Right atrium auricular region (tissue), 2 donors: ENCODE measurements around the gene LRRC27. TPM values are rescaled to one million over a fixed set of nuclear protein-coding genes. Genes with fewer than 3 reads are reported as not detected.
A peak's percentile ranks its signal among the peaks of the same experiment; 100 is the strongest.

Experiments used
- DNase-seq: peaks from one replicate; pipeline ENCODE4 v3.0.0-alpha.2; 2019; ENCODE audit warnings: low spot score
- H3K27ac ChIP-seq, 2 donors: fragments of 200-600 bp; sonication (generic); 1 replicate in 1 of 2; 2 replicates in 1 of 2; pipeline ENCODE4 v1.5.1; 2016 to 2019
- H3K27me3 ChIP-seq, 2 donors: fragments of 200-600 bp; sonication (generic); one replicate each; pipeline versions ENCODE4 v1.5.1 to v1.6.0; 2017 to 2019
- H3K36me3 ChIP-seq: fragments of 200-600 bp; sonication (generic); one replicate; pipeline ENCODE4 v1.5.1; 2016
- H3K4me1 ChIP-seq, 2 donors: fragments of 200-600 bp; sonication (generic); one replicate each; pipeline versions ENCODE4 v1.5.1 to v1.6.0; 2017 to 2019
- H3K4me3 ChIP-seq, 2 donors: fragments of 200-600 bp; sonication (generic); 1 replicate in 1 of 2; 2 replicates in 1 of 2; pipeline ENCODE4 v1.5.1; 2017 to 2019; ENCODE audit warnings: mild to moderate bottlenecking in 1 of 2, moderate library complexity in 1 of 2
- H3K9me3 ChIP-seq, 2 donors: fragments of 200-600 bp; sonication (generic); one replicate each; pipeline ENCODE4 v1.5.1; 2019
- CTCF ChIP-seq, 2 donors: fragments of 200-600 bp; sonication (generic); IDR thresholded peaks; one replicate each; pipeline ENCODE4 v1.5.1; 2019; ENCODE audit warnings: antibody characterized with exemption in 2 of 2
- total RNA-seq, 2 donors: library from RNA; depleted of rRNA; stranded (reverse); fragments of >200 nt; gene quantifications; one replicate each; pipeline ENCODE4 v1.1.0, GENCODE V29; 2016

The LRRC27 gene
- total RNA-seq, 2 donors from 2014 or later = 2.6 to 4.6 TPM

- Histone ChIP-seq H3K9me3 (no peaks in the 10 kb centered on the region), H3K4me1 (no peaks in the 10 kb centered on the region), H3K27me3 (no peaks in the 10 kb centered on the region), H3K4me3 (no peak overlapping the region), H3K27ac (no peak overlapping the region), H3K36me3 (no peaks in the 10 kb centered on the region)
- no peak for TF ChIP-seq CTCF (IDR thresholded peaks at IDR 0.05)
- DNase-seq = no peak
Measured at GRCh38 chr10:132357286-132358058, 25.5 kb downstream of the LRRC27 start.

GRCh38 chr10:132359305-132360040, 27.5 kb downstream of the LRRC27 start:
- TF ChIP-seq CTCF (IDR thresholded peaks at IDR 0.05) = no peak
- no peak overlapping the region for H3K4me3 ChIP-seq
- no peak overlapping the region for H3K27ac ChIP-seq
- no peaks in the 10 kb centered on the region for H3K9me3 ChIP-seq
- DNase-seq = no peak
- H3K4me1 ChIP-seq = no peaks in the 10 kb centered on the region
- H3K27me3 ChIP-seq = no peaks in the 10 kb centered on the region
- H3K36me3 ChIP-seq = no peaks in the 10 kb centered on the region

GRCh38 chr10:132360766-132361447, 28.9 kb downstream of the LRRC27 start:
- no peak for DNase-seq
- H3K27ac ChIP-seq = no peak overlapping the region
- H3K4me1 ChIP-seq = no peaks in the 10 kb centered on the region
- H3K9me3 ChIP-seq = no peaks in the 10 kb centered on the region
- H3K36me3 ChIP-seq = no peaks in the 10 kb centered on the region
- H3K27me3 ChIP-seq = no peaks in the 10 kb centered on the region
- peak; percentile 41 to 59 for TF ChIP-seq CTCF (IDR thresholded peaks at IDR 0.05)
- no peak overlapping the region for H3K4me3 ChIP-seq

- Histone ChIP-seq H3K27ac (no peak overlapping the region), H3K27me3 (no peaks in the 10 kb centered on the region), H3K4me3 (no peak overlapping the region), H3K4me1 (no peaks in the 10 kb centered on the region), H3K9me3 (no peaks in the 10 kb centered on the region), H3K36me3 (peaks cover 5% of the 10 kb centered on the region)
- no peak for DNase-seq
- no peak for TF ChIP-seq CTCF (IDR thresholded peaks at IDR 0.05)
Measured at GRCh38 chr10:132361581-132362101, 29.6 kb downstream of the LRRC27 start.

- peaks cover 6% of the 10 kb centered on the region for H3K36me3 ChIP-seq
- H3K4me3 ChIP-seq = no peak overlapping the region
- no peaks in the 10 kb centered on the region for H3K9me3 ChIP-seq
- no peak for TF ChIP-seq CTCF (IDR thresholded peaks at IDR 0.05)
- H3K4me1 ChIP-seq = no peaks in the 10 kb centered on the region
- no peaks in the 10 kb centered on the region for H3K27me3 ChIP-seq
- H3K27ac ChIP-seq = no peak overlapping the region
- DNase-seq = no peak
Measured at GRCh38 chr10:132362151-132362611, 30.2 kb downstream of the LRRC27 start.
